ENCODE results near the gene ENDOV. TPM values are rescaled to one million over a fixed set of nuclear protein-coding genes. Genes with fewer than 3 reads are reported as not detected.

Gene ENDOV
- total RNA-seq, 1 experiment from 2014 or later: 45.6 TPM

DNA sequence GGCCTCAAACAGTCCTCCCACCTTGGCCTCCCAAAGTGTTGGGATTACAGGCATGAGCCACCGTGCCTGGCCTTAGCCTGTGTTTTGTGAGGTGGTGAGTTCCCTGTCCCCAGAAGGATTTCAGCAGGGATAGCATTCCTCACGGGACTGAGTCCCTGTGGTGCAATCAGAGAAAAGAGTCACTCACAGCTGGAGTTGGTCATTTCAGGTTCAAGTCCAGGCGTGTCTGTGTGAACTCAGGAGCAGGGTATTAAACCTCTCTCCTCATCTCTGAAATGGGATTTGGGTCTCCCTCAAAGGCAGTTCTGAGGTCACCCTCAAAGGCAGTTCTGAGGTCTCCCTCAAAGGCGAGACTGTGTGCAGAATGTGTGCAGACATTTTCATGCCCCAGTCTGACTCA, 32.8 kb downstream of the ENDOV start:
- no peak for TF ChIP-seq EGR1 (IDR thresholded peaks at IDR 0.05; ENCODE audit: low read depth)
- TF ChIP-seq SP1 (IDR thresholded peaks at IDR 0.05; ENCODE audit: low read depth): no peak
- CTCF ChIA-PET: no interaction called here

GRCh38 chr17:80449194-80449929, 34.4 kb downstream of the ENDOV start:
- Histone ChIP-seq H3K27me3 (ENCODE audit: insufficient read depth, low read length) (no peaks in the 10 kb centered on the region; the same call in 1 of the 2 replicates), H3K4me2 (ENCODE audit: low read length) (no peak overlapping the region), H2AFZ (ENCODE audit: low read depth, low read length, poor library complexity, severe bottlenecking) (no peak overlapping the region), H3K4me1 (ENCODE audit: control insufficient read depth in 1 of 2, insufficient read depth in 2 of 2, low read length in 2 of 2) (peaks cover 6 to 25% of the 10 kb centered on the region in 2 experiments; a peak in 3 of 4 replicates), H3K4me3 (replicated peaks in 1 of 2; ENCODE audit: low read depth in 1 of 2, low read length in 2 of 2) (no peak overlapping the region), H3K9ac (ENCODE audit: low read length) (no peak overlapping the region), H3K9me2 (ENCODE audit: insufficient read depth) (no peaks in the 10 kb centered on the region), H3K36me3 (ENCODE audit: control insufficient read depth in 1 of 2, insufficient read depth in 2 of 2, low read length in 2 of 2) (no peaks in the 10 kb centered on the region), H3K79me2 (ENCODE audit: insufficient read depth, low read length) (no peaks in the 10 kb centered on the region), H3K27ac (ENCODE audit: low read depth, low read length) (no peak overlapping the region), H4K20me1 (ENCODE audit: insufficient read depth) (no peaks in the 10 kb centered on the region), H3K9me3 (ENCODE audit: control insufficient read depth in 1 of 2, insufficient read depth in 1 of 2, low read depth in 1 of 2, low read length in 2 of 2) (no peaks in the 10 kb centered on the region)
- ChIA-PET CTCF (no interaction called here), POLR2A (no interaction called here), RAD21 (ENCODE audit: low non-redundant PET in 1 of 2, low total read pairs in 2 of 2, uncharacterized antibody in 2 of 2, unreplicated experiment in 2 of 2) (no interaction called here)
- intact Hi-C loops (cut with micrococcal nuclease): no loop called here
- no peak for ATAC-seq
- DNase-seq (ENCODE audit: low read depth, low spot score): no peak
- BruUV-seq (replicated peaks): no TSS peak
- TF ChIP-seq JUND (IDR thresholded peaks at IDR 0.05) (no peak), CBX3 (IDR thresholded peaks at IDR 0.05; ENCODE audit: low read depth) (no peak), SP1 (IDR thresholded peaks at IDR 0.05; ENCODE audit: low read depth) (no peak)
- TF ChIP-seq, protein P1, sequence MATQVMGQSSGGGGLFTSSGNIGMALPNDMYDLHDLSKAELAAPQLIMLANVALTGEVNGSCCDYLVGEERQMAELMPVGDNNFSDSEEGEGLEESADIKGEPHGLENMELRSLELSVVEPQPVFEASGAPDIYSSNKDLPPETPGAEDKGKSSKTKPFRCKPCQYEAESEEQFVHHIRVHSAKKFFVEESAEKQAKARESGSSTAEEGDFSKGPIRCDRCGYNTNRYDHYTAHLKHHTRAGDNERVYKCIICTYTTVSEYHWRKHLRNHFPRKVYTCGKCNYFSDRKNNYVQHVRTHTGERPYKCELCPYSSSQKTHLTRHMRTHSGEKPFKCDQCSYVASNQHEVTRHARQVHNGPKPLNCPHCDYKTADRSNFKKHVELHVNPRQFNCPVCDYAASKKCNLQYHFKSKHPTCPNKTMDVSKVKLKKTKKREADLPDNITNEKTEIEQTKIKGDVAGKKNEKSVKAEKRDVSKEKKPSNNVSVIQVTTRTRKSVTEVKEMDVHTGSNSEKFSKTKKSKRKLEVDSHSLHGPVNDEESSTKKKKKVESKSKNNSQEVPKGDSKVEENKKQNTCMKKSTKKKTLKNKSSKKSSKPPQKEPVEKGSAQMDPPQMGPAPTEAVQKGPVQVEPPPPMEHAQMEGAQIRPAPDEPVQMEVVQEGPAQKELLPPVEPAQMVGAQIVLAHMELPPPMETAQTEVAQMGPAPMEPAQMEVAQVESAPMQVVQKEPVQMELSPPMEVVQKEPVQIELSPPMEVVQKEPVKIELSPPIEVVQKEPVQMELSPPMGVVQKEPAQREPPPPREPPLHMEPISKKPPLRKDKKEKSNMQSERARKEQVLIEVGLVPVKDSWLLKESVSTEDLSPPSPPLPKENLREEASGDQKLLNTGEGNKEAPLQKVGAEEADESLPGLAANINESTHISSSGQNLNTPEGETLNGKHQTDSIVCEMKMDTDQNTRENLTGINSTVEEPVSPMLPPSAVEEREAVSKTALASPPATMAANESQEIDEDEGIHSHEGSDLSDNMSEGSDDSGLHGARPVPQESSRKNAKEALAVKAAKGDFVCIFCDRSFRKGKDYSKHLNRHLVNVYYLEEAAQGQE (IDR thresholded peaks at IDR 0.05; ENCODE audit: low read depth): no peak

More for the DNA sequence above, 32.8 kb downstream of the ENDOV start:
- ChIA-PET POLR2A (no interaction called here), RAD21 (ENCODE audit: low non-redundant PET in 1 of 2, low total read pairs in 2 of 2, uncharacterized antibody in 2 of 2, unreplicated experiment in 2 of 2) (no interaction called here)
- Histone ChIP-seq H3K4me3 (replicated peaks in 1 of 2; ENCODE audit: low read depth in 1 of 2, low read length in 2 of 2) (no peak overlapping the region), H4K20me1 (ENCODE audit: insufficient read depth) (no peaks in the 10 kb centered on the region), H3K4me2 (ENCODE audit: low read length) (no peak overlapping the region), H3K79me2 (ENCODE audit: insufficient read depth, low read length) (no peaks in the 10 kb centered on the region), H3K4me1 (ENCODE audit: control insufficient read depth in 1 of 2, insufficient read depth in 2 of 2, low read length in 2 of 2) (peaks cover 0 to 13% of the 10 kb centered on the region in 2 experiments; a peak in 1 of 4 replicates), H2AFZ (ENCODE audit: low read depth, low read length, poor library complexity, severe bottlenecking) (no peak overlapping the region), H3K9ac (ENCODE audit: low read length) (no peak overlapping the region), H3K36me3 (ENCODE audit: control insufficient read depth in 1 of 2, insufficient read depth in 2 of 2, low read length in 2 of 2) (no peaks in the 10 kb centered on the region), H3K27ac (ENCODE audit: low read depth, low read length) (no peak overlapping the region), H3K9me3 (ENCODE audit: control insufficient read depth in 1 of 2, insufficient read depth in 1 of 2, low read depth in 1 of 2, low read length in 2 of 2) (no peaks in the 10 kb centered on the region), H3K9me2 (ENCODE audit: insufficient read depth) (no peaks in the 10 kb centered on the region), H3K27me3 (ENCODE audit: insufficient read depth, low read length) (no peaks in the 10 kb centered on the region; the same call in 1 of the 2 replicates)
- DNase-seq (ENCODE audit: low read depth, low spot score): no peak
- BruUV-seq (replicated peaks): no TSS peak
- intact Hi-C loops (cut with micrococcal nuclease): no loop called here
- ATAC-seq: no peak

All from HCT116 (cell line).